HT-29 (cell line): Measurements from ENCODE around the gene ECT2. TPM values are rescaled to one million over a fixed set of nuclear protein-coding genes. Genes with fewer than 3 reads are reported as not detected.
"Not testable (repeated sequence)": the region's sequence is repeated elsewhere in the genome, so short reads cannot be mapped to it uniquely, and the experiment has no call there.

Source experiments
- DNase-seq: peaks from one replicate; pipeline ENCODE4 v3.0.0-alpha.2; 2015; ENCODE audit warnings: low spot score
- total RNA-seq: library from RNA; depleted of rRNA; stranded (reverse); fragments of >200 nt; shearing (Covaris generic); gene quantifications from 2 replicates; pipeline ENCODE4 v1.2.3, GENCODE V29; 2014

ECT2 gene
- total RNA-seq, 1 experiment from 2014 or later = 74.5 TPM

DNA sequence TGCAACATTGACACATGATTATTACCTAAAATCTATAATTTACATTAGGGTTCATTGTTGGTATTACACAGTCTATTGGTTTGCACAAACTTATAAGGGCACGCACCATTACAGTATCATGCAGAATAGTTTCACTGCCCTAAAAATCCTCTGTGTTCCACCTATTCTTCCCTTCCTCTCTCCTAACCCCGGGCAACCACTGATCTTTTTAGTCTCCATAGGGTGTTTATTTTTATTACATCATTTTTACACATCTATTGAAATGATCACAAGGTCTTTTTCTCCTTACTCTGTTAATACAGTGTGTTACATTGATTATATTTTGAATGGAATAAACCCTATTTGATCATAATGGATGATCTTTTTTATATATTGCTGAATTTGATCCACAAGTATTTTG lies 15.5 kb upstream of the ECT2 start:
- no peak for DNase-seq

DNA sequence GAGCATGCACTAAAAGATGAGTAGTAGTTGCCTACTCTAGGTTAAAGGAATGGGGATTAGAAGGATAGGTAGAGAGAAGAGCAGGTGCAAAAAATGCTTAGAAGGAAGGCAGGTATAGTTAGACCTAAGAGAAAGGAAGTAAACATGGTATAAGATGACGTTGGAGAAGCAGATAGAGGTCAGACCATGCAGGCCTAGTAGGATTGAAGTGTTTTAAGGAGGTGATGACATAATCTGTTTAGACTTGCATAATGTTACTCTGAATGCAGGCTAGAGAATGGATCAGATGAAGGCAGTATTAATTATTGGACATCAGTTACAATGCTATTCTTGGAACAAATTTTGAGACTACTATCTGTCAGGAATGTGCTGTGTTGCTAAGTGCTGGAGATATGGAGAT lies 11.1 kb upstream of the ECT2 start:
- DNase-seq = no peak

DNA sequence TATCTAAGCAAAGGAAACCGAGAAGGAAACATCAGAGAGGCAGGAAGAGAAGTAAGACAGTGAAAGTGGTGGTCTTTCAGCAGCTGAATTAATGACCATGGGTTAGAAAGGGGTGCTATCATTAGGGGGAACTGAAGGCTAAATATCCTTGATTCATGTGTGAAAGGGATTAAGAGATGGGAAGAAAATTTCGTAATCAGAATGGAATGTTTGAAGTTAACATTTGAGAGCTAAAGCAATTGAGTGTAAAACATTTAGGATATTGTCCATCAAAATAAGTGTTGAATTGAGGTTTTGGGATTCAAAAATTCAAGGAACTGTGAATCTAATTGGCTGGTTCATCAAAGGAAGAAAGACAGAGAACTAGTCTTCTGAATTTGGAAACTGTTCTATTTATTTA lies 4.1 kb upstream of the ECT2 start:
- DNase-seq = no peak

DNA sequence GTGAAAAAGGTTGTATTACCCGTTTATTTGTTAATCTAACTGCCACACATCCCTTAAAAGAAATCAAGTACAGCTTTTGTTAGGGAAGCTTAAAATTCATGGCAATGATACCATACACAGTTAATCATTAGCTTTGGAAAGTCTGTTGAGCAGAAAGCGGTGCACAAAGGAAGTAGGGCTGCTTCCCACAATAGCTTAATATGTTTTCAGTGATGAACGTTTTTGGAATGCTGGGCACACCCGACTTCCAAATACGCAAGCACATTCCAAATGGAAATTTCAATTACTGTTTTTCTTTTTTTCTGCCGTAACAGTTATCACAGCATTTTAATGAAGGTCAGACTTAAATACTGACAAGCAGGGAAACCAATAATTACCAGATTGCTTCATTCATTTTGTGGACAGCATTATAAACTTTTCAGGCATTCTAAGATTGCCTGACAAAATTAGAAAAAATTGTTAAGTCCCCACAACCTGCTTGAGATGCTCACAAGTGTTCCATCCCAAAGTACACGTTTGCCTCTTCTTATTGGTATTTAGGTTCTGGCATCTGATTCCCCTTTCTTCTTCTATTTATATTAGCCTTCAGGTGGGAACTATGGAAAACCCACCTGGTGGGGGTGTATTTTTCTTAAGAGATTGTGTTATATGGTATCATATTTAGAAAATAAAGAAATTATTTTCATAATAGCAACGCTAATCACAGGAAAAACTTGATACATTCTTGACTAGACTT lies 1.1 kb upstream of the ECT2 start:
- peak; percentile 91 for DNase-seq

DNA sequence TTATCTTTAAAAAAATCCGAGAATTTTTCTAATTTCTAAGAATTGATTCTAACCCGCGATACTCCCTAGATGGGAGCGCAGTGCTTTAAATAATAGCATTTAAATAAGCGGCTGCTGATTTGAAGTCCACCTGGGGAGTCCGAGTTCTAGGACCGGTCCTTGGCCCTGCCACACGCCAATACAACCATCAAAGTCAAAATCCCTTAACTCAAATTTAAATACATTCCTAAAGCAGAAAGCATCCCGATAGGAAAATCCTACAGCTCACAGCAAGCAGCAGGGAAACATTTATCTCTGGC lies 508 bp upstream of the ECT2 start:
- DNase-seq = no peak

DNA sequence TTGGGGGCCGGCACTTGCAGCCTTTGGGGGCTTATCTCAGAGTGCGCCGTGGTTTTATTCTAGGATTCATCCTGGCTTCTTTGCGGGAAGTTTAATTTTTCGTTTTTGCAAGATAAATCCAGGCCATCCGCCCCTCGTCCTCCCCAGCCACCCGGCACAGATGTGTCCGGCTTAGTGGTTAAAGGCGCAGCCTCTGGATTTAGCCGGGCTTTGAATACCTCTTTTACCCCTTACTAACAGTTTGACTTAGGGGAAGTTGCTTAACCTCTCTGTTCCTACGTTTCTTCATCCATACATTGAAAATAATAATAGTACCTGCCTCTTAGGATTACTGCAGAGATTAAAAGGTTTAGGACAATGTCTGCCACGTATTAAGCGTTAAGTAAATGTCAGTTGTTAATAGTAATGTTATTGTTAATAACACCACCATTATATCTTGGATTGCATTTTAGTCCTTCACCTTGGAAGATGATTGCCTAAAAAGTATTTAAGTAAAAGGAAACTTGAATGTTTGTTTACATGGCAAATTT lies 714 bp downstream of the ECT2 start:
- DNase-seq = peak; percentile 72

DNA sequence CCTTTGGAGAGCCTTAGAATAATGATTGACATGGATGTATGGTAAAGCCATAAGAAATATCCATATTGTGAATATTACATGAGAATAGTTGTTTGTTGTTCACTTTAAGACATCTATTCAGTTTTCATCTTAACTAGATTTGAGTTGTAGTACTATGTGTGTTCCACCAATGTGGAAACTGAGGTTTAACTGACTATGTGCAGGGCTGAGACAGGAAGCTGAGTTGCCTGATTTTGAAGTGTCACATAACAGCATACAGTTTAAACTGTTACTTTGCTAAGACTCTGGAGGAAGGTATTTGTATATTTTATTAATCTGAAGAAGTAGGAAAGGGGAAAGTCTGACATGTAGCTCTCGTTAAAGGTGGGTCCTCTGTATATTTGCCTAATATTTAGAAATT lies 2.1 kb downstream of the ECT2 start:
- DNase-seq = no peak

DNA sequence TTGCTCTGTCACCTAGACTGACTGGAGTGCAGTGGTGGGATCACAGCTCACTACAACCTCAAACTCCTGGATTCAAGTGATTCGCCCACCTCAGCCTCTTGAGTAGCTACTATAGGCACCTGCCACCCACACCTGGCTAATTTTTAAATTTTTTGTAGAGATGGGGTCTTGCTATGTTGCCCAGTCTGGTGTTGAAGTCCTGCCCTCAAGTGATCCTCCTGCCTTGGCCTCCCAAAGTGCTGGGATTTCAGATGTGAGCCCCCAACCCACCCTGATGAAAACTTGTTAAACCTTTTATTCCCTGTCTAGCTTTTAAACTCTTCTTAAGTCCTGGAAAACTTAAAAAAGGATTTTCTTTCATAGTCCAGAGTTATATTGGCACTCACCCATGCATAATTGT lies 2.6 kb downstream of the ECT2 start:
- no peak for DNase-seq

DNA sequence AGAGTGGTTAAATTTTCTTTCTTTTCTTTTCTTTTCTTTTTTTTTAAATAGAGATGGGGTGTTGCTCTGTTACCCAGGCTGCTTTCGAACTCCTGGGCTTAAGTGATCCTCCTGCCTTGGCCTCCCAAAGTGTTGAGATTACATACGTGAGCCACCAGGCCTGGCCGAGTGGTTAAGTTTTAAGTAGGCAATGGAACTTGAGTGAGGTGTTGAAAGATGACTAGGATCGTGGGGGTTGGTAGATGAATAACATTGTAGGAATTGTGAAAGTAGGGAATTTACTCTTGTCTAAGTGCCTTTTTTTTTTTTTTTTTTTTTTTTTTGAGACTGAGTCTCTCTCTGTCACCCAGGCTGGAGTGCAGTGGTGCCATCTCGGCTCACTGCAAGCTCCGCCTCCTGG lies 9.9 kb downstream of the ECT2 start:
- DNase-seq = not testable (repeated sequence)

DNA sequence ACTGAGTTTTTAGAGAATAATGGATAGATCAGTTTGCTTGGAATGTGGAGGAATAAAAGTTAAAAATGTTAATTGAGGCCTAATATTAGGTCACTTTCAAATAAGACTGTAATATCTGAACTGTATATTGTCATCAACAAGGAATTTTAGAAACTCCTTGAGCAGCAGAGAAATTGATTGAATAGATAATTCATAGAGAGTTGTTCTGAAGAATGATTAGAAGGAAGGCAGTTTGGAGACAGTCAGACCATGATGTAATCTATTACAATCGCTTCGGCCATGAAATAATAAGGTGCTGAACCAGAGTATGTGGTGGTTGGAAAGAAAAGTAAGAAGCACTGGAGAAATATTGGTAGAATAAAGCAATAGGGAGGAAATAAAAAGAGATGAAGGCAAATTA lies 15.7 kb downstream of the ECT2 start:
- DNase-seq = no peak

DNA sequence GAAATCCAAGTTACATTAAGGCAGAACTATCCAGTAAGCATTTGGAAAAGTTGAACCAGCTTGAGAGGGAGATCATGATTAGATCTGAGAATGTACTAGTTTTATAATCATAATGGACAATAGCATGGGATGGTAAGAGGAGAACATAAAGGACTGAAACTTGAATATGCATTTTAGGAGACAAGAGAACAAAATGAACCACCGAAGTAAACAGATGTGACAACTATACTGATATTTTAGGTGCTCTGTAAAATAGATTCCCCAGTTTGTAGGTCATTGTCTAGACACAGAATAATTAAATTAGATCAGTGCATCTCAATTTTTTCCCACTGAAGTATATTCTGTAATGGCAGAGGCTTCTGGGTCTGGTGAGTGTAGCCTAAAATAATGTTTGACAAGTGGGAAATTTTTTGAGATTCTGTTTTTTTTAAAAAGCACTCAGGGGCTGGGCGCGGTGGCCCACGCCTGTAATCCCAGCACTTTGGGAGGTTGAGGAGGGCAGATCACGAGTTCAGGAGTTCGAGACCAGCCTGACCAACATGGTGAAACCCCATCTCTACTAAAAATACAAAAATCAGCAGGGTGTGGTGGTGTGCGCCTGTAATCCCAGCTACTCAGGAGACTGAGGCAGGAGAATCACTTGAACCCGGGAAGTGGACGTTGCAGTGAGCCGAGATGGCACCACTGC lies 16.3 kb downstream of the ECT2 start:
- no peak for DNase-seq

DNA sequence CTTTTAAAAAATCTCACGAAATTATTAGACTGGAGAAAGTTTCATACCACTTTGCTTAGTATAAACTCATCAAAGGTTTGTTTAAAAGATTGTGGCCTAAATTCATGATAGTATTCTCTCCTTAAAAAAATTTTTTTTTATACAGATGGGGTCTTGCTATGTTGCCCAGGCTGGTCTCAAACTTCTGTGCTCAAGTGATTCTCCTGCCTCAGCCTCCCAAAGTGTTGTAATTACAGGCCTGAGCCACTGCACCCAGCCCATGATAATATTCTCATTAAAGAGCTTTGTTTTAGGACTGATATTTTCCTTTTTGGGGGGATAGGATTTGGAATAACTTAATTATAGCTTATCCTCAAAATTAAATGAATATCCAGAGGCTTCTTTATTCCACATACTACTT lies 19.9 kb downstream of the ECT2 start:
- DNase-seq = no peak

DNA sequence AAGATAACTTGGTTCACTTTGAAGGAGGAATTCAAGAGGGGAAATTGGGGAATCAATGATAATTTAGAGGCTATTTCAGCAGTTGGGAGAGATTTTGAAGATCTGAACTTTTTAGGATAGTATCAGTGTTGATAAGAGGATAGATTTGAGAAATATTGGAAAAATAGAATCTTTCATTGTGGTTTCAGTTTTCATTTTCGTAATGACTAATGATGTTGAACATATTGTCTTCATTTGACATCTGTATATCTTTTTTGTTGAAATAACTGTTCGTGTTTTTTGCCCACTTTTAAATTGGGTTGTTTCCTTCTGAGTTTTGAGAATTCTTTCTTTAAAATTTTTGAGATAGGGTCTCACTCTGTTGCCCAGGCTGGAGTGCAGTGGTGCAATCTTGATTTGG lies 21.1 kb downstream of the ECT2 start:
- DNase-seq = no peak

DNA sequence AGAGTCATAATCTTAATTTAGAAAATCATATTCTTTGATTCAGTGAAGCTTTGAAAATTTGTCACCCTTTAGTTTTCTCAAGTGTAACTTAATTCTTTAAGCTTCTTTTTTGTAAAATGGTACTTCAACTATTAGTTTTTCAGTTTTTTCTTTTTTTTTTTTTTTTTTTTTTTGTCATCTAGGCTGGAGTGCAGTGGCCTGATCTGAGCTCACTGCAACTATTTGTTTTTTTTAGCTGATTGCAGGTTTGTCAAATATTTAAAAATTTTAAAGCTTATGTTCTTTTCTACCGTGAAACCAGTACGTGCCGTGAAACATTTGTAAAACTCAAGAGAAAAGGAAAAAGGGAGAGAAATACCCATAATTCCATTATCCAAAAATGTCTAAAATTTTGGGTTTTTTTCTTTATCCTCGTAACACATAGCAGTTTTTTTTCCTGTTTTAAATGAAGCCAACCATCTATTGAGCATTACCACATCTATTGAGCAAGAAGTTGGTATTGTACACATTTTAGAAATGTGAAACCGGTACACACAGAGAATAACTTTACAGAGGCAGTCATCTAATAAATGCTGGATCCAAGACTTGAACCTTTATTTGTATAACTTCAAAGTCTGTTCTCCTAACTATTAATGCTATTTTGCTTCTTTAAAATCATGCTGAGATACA lies 25.7 kb downstream of the ECT2 start:
- DNase-seq = no peak

DNA sequence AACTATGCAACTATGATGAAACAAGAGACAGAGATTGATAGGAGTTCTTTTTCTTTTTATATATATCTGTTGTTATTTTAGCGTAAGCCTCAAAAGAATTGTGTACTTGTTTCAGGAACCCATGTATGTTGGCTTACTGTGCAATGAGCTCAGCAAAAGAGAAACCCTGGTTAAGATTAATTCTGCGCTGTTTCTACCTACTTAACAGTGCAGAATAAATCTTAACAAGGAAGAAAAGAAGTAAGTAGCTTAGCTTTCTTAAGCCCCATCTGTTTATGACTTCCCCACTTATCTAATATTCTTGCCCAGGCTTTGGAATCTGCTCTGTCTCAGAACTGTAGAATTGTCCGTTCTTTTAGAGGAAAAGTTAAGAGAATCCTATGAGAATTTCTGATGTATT lies 27.4 kb downstream of the ECT2 start:
- DNase-seq = no peak

DNA sequence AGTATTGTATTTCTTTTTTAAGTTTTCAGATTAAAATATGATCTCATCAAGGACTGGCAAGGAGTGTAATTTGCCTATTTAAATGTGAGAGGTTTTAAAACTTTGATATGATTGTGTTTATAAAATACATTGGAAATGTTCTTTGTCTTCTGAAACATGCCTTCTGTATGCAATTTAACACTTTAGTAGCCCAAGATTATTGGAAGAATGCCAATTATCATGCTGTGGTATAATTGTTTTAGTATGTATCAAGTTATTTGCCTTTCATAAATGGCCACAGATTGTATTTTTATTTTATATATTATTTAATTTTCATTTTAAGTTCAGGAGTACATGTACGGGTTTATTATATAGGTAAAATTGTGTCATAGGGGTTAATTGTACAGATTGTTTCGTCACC lies 31.7 kb downstream of the ECT2 start:
- DNase-seq = no peak

DNA sequence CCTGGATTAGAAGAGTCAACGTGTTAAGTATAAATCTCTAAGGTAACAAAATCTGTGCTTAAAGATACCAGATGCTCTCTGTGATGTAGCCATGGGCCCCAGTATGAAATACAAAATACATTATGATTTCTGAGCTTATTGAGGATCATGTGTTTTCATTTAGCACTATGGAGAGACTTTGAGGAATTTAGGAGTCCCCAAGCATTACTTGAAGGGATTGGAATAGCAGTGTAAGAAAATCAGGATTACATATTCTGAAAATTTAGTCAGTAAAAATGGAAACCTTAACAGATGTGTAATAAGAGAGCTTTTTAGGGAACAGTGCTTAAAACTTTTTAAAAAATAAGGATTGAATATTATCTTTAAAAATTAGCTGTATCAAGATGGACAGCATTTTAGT lies 35.5 kb downstream of the ECT2 start:
- no peak for DNase-seq

DNA sequence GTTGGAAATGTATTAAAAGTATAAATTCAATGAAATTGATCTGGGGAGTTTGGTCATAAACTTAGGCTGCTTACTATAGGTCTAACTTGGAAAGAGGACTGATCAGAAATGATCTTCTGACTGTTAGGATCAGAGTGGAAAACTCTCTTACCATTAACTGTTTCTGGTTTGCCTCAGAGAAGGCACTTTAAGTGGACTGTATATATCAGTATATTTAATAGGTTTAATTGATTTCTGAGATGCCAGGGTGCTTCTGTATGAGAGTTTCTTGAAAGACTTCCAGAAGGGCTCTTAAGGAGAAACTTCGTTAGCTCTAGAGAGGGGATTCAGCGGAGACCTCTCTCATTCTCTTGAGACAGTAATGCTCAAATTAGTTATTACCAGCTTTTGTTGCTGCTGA lies 36.5 kb downstream of the ECT2 start:
- DNase-seq = no peak

DNA sequence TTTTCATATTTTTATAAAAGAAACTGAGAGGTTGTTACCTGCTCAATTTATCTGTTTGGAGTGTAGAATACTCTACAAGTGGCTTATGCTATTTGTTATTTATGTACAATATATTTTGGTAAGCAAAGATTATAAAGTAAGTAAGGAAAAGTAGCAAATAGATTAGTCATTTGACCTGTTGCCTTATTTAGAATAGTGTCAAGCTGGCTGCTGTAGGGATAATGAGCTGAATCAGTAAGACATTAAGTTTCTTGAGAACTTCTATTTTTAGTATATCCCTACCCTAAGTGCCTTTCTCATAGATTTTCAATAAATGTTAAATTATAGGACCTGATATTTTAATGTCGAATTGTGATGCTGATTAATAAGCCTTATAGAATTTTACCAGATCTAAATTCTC lies 37.2 kb downstream of the ECT2 start:
- DNase-seq = no peak

DNA sequence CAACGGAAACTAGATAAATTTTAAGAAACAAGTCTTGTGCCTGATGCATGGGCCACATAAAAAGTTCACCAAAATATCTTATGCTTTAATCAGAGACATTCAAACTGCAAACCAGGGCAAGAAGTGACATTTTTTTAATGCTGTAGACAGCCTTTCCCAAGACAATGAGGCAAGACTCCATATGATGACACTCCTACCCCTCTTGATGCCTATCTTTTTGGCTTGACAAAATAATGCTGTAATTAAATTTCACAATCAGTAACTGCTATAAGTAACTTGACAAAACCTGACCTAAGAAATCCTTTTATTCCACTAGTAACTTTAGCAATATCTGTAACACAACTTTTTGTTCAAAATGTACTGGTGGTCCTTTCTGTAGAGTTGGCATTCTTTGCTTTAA lies 48.7 kb downstream of the ECT2 start:
- no peak for DNase-seq

DNA sequence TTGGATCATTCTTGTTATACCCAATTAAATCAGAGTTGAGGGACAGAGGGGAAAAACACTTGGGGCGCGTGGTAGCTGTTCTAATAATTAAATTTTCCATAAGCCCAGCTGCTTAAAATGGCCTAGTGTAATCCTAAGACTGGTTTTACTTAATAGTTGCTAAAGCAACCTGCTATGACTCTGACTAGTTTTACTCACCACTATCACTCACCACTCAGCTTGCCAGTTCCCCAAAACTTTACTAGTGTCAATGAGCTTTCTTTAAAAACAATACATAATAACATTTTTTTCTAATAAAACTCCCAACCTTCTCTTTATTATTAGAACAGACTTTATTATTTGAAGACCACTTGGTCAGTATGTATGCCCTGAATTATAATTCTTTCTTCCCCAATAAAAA lies 49.6 kb downstream of the ECT2 start:
- no peak for DNase-seq

DNA sequence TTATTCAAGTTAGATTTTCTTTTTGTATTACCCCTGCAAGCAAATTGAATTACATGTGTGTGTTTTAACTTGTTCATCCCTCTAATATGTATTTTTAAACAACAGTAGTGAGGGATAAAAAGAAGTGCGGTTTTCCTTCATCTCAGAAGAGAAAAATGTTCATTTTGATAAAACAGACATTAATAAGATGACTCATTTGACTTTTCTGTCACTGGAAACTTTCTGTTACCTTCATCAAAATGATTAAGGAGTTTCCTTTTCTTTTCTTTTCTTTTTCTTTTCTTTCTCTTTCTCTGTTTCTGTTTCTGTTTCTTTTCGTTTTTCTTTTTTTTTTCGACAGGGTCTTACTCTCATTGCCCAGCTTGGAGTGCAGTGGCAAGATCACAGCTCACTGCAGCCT lies 53.0 kb downstream of the ECT2 start:
- DNase-seq = no peak

DNA sequence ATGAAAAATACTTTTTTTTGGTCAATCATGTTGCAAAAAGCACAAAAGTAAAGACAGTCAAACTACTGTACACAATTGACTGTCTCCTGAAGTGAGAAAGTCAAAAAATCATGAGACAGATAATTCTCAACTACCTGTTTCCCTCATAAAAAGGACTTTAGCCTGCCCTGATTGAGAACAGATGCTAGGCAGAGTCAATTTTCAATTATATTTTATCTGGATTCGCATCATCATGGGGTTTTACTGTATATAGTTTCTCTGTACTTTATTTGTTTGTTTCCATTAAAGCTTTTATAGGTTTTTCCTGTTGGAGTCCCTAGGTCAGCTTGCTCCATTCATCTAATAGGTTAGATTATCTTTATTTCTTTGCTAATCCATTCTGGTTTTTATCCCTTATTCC lies 53.8 kb downstream of the ECT2 start:
- DNase-seq = no peak
